GM21529 (cell line): Measurements from ENCODE around the gene POR.
"Not testable (repeated sequence)": the region's sequence is repeated elsewhere in the genome, so short reads cannot be mapped to it uniquely, and the experiment has no call there.

Experiments
- ATAC-seq: cut with Tn5 transposase; IDR thresholded peaks from one replicate; pipeline ENCODE4 v1.9.1; 2021; ENCODE audit not compliant: unreplicated experiment

Gene POR

DNA sequence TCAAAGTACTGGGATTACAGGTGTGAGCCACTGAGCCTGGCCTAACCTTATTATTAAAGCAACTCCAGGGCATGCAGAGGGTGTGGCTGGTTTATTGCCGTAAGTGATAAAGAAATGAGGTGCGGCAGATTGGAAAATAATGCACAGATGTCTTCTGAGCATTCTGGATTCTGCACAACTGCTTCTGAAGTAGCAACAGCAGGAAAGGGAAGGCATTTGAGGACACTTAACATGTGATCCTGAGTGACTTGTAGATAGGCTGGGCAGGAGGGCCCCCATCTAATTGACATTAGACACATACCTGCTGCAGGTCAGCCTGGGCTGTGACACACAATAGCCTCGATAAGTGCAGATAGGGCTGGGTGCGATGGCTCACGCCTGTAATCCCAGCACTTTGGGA, 30.5 kb upstream of the POR start:
- ATAC-seq: no peak

GRCh38 chr7:75885036-75885435, 29.9 kb upstream of the POR start:
- no peak for ATAC-seq

DNA sequence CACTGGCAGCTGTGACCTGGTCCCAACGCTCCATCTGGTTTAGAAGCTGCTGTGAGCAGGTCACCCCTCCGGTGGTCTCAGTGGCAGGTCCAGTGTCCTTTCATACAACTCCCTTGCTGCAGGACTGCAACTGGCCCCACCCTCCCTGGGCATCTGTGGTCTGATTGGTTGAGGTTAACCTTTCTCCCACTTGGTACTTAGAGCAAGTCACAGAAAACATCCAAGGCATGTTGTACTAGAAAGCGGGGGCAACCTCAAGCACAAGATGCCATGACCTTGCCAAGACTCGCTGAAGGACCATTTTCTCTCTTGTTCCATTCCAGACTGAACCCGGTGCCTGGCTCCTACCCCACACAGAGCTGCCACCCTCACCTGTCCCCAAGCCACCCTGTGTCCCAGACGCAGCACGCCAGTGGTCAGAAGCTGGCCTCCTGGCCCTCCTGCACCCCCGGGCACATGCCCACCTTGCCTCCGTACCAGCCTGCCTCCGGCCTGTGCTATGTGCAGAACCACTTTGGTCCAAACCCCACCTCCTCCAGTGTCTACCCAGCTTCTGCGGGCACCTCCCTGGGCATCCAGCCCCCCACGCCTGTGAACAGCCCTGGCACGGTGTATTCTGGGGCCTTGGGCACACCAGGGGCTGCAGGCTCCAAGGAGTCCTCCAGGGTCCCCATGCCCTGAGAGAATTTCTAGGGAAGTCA, 27.1 kb upstream of the POR start:
- ATAC-seq: no peak

GRCh38 chr7:75888464-75889222, 26.3 kb upstream of the POR start:
- ATAC-seq: no peak

DNA sequence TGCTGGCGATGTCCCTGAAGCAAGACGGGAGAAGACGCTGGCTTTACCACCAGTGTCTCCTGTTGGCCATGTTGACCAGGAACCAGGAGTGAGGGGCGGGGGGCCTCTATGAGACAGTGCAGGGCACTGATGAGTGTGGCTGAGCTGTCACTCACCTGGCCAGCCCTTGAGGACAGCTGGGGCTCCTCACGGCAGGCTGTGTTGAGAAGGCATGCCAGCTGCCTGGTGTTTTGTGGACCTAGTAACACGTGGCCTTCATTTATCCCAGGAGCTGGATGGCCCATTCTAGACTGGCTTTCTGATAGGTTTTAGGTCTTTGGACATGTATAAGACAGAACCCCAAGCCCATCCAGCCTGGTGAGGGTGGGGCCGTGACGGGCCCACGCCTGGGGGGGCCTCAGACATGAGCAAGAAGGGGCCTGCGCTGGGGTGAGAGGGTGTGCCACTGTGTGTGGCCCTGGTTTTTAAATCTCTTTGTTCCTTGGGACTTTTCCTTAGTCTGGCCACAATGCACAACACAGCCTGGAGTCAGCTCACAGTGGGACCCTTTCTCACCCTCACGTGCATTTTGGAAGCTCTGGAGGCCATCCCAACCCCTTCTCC, 25.6 kb upstream of the POR start:
- ATAC-seq: no peak

- ATAC-seq: no peak
Measured at GRCh38 chr7:75889826-75890225, 25.1 kb upstream of the POR start.

- not testable (repeated sequence) for ATAC-seq
Measured at GRCh38 chr7:75891237-75891636, 23.7 kb upstream of the POR start.

GRCh38 chr7:75891815-75892411, 23.0 kb upstream of the POR start:
- ATAC-seq: no peak

DNA sequence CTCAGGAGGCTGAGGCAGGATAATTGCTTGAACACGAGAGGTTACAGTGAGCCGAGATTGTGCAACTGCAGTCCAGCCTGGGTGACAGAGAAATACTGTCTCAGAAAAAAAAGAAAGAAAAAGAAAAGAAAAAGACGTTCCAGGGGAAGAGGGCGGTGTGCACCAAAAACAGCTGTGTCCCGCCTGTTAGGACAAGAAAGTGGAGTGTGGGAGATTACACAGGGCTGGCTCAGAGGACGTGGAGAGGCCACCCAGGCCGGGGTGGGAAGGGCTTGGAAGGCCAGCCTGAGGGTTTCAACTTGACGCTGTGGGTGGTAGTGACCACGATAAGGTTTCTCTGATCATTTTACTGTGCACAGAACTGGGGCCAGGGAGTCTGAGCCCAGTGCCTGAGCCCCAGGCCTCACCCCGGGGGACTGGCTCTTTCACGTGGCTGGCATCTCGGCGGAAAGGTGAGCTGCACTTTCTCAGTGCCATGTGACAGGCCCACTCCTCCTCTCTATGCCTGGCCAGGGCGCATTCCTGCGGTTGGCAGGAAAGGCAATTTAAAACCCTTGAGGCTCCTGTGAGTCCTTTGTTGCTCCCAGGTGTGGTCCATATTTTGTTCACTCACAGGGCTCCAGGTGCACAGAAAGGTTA, 22.2 kb upstream of the POR start:
- no peak for ATAC-seq

DNA sequence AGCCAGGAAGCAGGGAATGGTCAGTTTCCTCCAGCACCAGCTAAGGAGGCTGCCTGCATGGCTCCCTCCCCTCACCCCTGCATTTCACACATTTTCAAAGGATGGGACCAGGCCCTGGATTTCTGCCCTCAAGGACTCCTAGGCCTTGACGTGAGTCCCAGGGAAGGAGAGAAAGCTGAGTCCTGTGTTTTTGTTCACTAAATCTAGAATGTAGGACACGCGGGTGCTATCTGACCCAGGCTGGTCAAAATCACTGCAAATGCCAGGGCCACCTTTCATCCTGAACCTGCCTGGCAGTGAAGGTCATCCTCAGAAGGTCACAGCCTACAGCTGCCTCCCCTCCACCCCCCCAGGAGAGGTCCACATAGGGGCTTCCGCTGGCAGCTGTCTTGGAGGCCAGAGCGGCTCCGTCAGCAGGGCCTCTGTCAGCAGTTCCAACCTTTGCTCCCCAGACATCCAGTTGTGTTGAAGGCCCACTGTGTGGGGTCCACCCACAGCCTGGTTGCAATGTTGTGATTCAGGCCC, 18.1 kb upstream of the POR start:
- no peak for ATAC-seq

DNA sequence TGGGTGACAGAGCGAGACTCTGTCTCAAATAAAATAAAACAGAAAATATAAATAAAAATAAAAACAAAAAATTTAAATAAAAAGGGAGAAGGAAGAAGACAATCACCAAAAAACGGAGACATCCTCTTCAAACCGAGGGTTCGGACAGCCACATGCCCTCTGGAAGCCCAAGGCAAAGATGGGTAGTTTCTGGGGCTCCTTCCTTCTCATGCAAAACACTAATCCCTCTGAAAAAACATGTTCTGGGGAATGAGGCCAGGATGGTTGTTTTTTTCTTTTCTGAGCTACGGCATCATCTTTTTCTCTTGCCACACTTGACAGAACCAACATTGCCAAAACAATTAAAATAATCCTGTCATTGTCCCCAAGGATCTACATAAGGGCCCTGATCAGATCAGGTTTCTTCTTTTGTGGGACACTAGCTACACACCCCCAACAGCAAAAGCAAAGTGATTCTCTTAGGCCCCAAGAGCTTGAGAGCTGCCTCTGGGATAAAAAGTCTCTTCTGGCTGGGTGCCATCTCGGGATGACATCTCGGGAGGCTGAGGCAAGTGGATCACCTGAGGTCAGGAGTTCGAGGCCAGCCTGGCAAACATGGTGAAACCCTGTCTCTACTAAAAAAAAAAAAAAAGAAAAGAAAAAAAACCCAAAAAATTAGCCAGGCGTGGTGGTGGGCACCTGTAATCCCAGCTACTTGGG, 14.2 kb upstream of the POR start:
- ATAC-seq: no peak

DNA sequence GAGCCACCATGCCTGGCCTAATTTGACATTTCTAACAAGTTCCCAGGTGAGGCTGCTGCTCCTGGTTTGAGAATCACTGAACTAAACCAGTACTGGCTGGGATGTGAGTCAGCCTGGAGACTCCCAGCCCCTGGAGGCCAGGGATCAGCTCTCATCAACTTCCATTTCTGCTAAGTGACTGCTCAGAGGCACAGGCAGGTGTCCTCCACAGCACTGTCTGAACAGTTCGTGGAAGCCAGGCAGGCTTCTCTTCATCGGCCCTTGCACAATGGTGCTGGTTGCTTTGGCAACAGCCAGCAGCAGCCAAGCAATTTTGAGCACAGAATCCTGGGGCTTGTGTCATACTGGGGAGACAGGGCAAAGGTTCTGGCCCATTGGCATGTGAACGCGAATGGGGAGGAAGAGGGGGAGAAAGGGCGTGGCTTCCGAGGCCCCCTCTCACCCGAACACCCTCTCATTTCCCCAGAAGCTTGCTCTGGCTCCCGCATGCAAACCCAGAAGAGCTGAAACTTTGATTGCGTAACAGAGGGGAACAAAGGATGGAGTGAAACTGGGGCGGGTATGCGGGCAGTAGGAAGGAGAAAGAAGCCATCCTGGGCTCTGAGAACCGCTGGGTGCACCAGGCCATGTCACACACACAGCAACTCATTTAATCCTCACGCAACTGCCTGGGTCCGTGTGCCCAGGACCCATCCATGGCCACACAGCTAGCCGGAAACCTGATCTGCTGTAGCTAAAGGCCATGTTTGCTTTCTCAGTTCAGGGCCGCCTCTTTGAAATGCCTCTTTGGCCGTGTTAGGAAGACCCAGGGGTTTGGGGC, 9.0 kb upstream of the POR start:
- no peak for ATAC-seq

DNA sequence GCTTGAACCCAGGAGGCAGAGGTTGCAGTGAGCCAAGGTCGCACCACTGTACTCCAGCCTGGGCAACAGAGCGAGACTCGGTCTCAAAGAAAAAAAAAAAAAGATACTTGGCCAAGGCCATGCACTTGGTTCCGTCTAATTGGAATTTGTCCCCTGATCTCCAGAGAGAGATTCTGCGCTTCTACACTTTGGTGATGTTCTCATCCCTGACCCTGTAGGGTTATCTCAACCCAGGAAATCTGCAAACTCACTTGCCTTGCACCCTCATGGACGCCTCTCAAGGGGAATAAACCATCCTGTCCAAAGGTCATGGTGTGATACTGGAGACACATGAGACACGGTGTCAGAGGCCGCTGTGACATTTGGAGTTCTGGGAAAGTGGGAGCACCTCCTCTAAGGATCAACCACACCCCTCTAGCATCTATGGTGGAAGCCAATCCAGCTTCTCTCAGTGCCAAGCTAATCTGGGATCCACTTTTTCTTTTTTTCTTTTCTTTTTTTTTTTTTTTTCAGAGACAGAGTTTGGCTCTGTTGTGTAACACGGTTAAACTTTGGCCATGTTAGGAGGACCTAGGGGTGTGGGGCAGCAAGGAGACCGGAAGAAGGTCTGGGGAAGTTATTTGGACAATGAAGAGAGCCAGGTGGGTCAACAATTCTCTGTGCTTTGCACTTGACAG, 7.8 kb upstream of the POR start:
- no peak for ATAC-seq

DNA sequence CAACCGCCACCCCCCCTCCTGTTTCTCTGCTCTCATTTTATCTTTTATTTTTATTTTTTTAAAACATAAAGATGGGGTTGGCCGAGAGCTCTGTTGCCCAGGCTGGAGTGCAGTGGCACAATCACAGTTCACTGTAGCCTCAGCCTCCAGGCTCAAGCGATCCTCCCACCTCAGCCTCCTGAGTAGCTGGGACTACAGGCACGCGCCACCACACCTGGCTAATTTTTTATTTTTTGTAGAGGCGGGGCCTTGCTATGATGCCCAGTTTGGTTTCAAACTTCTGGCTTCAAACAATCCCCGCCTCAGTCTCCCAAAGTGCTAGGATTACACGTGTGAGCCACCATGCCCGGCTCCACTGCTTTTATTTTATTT, 7.3 kb upstream of the POR start:
- not testable (repeated sequence) for ATAC-seq

- ATAC-seq: no peak
Measured at GRCh38 chr7:75909521-75910132, 5.3 kb upstream of the POR start.

DNA sequence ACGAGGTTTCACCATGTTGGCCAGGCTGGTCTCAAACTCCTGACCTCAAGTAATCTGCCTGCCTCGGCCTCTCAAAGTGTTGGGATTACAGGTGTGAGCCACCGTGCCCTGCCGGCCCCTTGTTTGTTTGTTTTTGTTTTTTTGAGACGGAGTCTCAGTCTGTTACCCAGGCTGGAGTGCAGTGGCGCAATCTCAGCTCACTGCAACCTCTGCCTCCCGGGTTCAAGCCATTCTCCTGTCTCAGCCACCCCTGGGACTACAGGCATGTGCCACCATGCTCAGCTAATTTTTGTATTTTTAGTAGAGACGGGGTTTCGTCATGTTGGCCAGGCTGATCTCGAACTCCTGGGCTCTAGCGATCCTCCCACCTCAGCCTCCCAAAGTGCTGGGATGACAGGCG, 3.8 kb upstream of the POR start:
- not testable (repeated sequence) for ATAC-seq

DNA sequence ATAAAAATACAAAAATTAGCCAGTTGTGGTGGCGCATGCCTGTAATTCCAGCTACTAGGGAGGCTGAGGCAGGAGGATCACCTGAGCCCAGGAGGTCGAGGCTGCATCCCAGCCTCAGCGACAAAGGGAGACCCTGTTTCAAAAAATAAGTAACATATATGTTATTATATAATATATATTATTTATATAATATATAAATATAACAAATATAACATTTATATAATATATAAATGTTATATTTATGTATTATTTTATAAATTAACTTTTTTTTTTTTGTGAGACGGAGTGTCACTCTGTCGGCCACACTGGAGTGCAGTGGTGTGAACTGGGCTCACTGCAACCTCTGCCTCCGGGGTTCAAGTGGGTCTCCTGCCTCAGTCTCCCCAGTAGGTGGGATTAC, 1.5 kb upstream of the POR start:
- ATAC-seq: no peak

DNA sequence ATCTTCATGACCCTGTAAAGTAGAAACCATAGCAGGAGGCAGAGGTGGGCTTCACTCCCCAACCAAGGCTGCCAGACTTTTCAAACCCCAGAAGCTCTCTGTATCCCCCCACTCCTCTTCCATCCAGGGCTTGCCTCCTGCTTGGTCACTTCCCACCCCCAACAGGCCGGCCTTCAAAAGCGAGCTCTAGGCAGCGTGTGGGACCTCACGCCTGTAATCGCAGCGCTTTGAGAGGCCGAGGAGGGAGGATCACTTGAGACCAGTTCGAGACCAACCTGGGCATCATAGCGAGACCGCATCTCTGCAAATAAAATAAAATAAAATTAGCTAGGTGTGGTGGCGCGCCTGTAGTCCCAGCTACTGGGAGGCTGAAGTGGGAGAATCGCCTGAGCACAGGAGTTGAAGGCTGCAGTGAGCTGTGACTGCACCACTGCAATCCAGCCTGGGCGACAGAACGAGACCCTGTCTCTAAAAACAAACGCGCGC, 743 bp upstream of the POR start:
- no peak for ATAC-seq
